Measurements from ENCODE around the gene PRDX5. TPM values are rescaled to one million over a fixed set of nuclear protein-coding genes. Genes with fewer than 3 reads are reported as not detected.

PRDX5 gene
- total RNA-seq (10 to 100 TPM; 35.8 to 86.7 (median 71.7) TPM), total RNA-seq (24.3 to 76.8 (median 42.4) reads per million in 29 experiments)
- total RNA-seq (2013), result 52.9 TPM

- H3K27me3 Mint-ChIP-seq, result no peaks in the 10 kb centered on the region
- H3K9me3 ChIP-seq, result no peaks in the 10 kb centered on the region
- peaks cover 0 to 43% of the 10 kb centered on the region in 2 donors for H3K36me3 ChIP-seq (ENCODE audit: control insufficient read depth in 2 of 2, extremely low read depth in 1 of 2, insufficient read depth in 1 of 2, low read length in 1 of 2)
- H3K27ac Mint-ChIP-seq, result peak within 1 kb of the TSS; percentile 99 to 100
- H3K27ac ChIP-seq (ENCODE audit: low read length), result peak within 1 kb of the TSS; percentile 98
- ChIA-PET POLR2A (interaction anchor here (0.6 to 1.5 kb wide), 19 partner anchors 13 to 1653 kb away, joined by 3 to 16 read pairs (median 5); partner anchors contain the start of genes CCDC88B (in 2 of the 2), BAD (in 1 of the 2), C11orf98 (in 1 of the 2) and CSKMT (in 1 of the 2)), CTCF (interaction anchor here (0.6 to 2.6 kb wide), 22 partner anchors 13 to 1751 kb away, joined by 3 to 41 read pairs (median 5); partner anchors contain the start of genes CATSPERZ (in 1 of the 2), CCDC88B (in 1 of the 2), ESRRA (in 1 of the 2) and FKBP2 (in 1 of the 2))
- peak; percentile 77 to 85 (median 82) for ATAC-seq (replicated peaks in 1 of 4)
- H3K4me1 ChIP-seq (ENCODE audit: control insufficient read depth in 1 of 2, extremely low read depth in 1 of 2, insufficient read depth in 2 of 2, low read length in 2 of 2), result peaks cover 2 to 35% of the 10 kb centered on the region in 2 experiments
- peaks cover 22% of the 10 kb centered on the region for H3K36me3 Mint-ChIP-seq
- peak; percentile 84 to 98 (median 94) for DNase-seq
- peaks cover 22 to 49% (median 36%) of the 10 kb centered on the region in 3 donors for H3K4me1 Mint-ChIP-seq
- H3K27me3 ChIP-seq (replicated peaks in 1 of 2; ENCODE audit: control insufficient read depth in 2 of 2, extremely low read depth in 1 of 2, insufficient read depth in 2 of 2, low read length in 1 of 2), result no peaks in the 10 kb centered on the region
- no peaks in the 10 kb centered on the region for H3K9me3 Mint-ChIP-seq
- peak within 1 kb of the TSS; percentile 76 to 79 for H3K4me3 ChIP-seq (ENCODE audit: control insufficient read depth in 1 of 2, extremely low read depth in 1 of 2, low read length in 1 of 2)
- peak within 1 kb of the TSS; percentile 91 to 96 (median 93) for H3K4me3 Mint-ChIP-seq
- 0% methylated on average over 33 of the region's 61 CpGs for WGBS (ENCODE audit: insufficient coverage)
Measured at GRCh38 chr11:64317961-64318765, at the start of gene PRDX5. PRDX5 (plus strand) TSS chr11:64318121; CDS start chr11:64318216, 95 bp downstream.

- no peaks in the 10 kb centered on the region for H3K9me3 Mint-ChIP-seq
- peak; percentile 0 to 13 (median 5) for ATAC-seq (replicated peaks in 1 of 4)
- H3K27me3 Mint-ChIP-seq, result no peaks in the 10 kb centered on the region
- peak overlapping the region; percentile 95 for H3K27ac Mint-ChIP-seq
- H3K9me3 ChIP-seq, result no peaks in the 10 kb centered on the region
- H3K4me3 ChIP-seq (ENCODE audit: control insufficient read depth in 1 of 2, extremely low read depth in 1 of 2, low read length in 1 of 2), result peak overlapping the region; percentile 88 to 90
- H3K27me3 ChIP-seq (replicated peaks in 1 of 2; ENCODE audit: control insufficient read depth in 2 of 2, extremely low read depth in 1 of 2, insufficient read depth in 2 of 2, low read length in 1 of 2), result no peaks in the 10 kb centered on the region
- H3K4me1 Mint-ChIP-seq, result peaks cover 22 to 31% (median 23%) of the 10 kb centered on the region in 3 donors
- H3K36me3 ChIP-seq (ENCODE audit: control insufficient read depth in 2 of 2, extremely low read depth in 1 of 2, insufficient read depth in 1 of 2, low read length in 1 of 2), result peaks cover 0 to 4% of the 10 kb centered on the region in 2 donors
- DNase-seq, result peak in 5 of 35 experiments; percentile 14 to 54 (median 30)
- POLR2A ChIA-PET, result no interaction called here
- peak overlapping the region; percentile 92 to 95 (median 93) for H3K4me3 Mint-ChIP-seq
- peaks cover 5 to 41% of the 10 kb centered on the region in 2 experiments for H3K4me1 ChIP-seq (ENCODE audit: control insufficient read depth in 1 of 2, extremely low read depth in 1 of 2, insufficient read depth in 2 of 2, low read length in 2 of 2)
- H3K27ac ChIP-seq (ENCODE audit: low read length), result peak overlapping the region; percentile 95
- 3% methylated on average over 33 of the region's 34 CpGs for WGBS (ENCODE audit: insufficient coverage)
- CTCF ChIA-PET, result interaction anchor here (0.5 to 2.5 kb wide), 7 partner anchors 11 to 519 kb away, joined by 3 to 7 read pairs (median 3); partner anchors contain the start of gene GPR137 (in 1 of the 2)
- no peaks in the 10 kb centered on the region for H3K36me3 Mint-ChIP-seq
Measured at GRCh38 chr11:64268893-64269539, 48.9 kb upstream of the PRDX5 start.

DNA sequence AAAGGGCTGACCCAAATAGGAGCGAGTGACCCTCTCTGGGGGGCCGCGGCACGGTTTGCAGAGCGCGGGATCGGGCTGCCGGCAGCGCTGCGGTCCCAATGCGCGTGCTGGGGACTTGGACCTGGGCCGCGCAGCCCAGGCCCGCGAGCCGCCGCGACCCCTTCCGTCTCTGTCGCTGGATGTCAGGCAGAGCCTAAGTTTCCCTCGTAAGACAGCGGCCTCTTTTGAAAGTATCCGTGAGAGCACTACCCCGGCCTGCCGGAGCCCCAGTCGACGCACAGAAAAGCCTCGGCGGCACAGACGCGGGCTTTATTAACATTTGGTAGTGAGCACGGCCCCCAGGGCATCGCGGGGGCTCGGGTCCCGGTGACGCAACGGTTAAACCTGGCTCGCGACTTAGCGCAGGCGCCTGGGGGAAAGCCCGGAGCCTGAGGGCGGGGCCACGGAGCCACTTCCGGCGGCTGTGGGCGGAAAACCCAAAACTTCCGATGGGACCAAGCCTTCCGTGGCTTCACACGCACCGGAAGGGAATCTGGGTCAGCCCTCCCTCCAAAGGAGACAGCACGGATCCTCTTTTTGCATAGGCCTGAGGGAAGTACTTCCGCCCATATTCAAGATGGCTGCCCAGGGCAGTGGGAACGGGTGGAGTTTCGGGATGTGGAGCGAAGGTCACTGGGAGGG is 48.2 kb upstream of the PRDX5 start:
- under 1% methylated on average over 58 of the region's 58 CpGs for WGBS (ENCODE audit: insufficient coverage)
- Mint-ChIP-seq H3K27me3 (no peaks in the 10 kb centered on the region), H3K36me3 (no peaks in the 10 kb centered on the region), H3K4me1 (peaks cover 22 to 31% (median 23%) of the 10 kb centered on the region in 3 donors), H3K4me3 (peak overlapping the region; percentile 92 to 95 (median 93)), H3K9me3 (no peaks in the 10 kb centered on the region), H3K27ac (peak overlapping the region; percentile 95 to 97)
- Histone ChIP-seq H3K27me3 (replicated peaks in 1 of 2; ENCODE audit: control insufficient read depth in 2 of 2, extremely low read depth in 1 of 2, insufficient read depth in 2 of 2, low read length in 1 of 2) (no peaks in the 10 kb centered on the region), H3K9me3 (no peaks in the 10 kb centered on the region), H3K4me3 (ENCODE audit: control insufficient read depth in 1 of 2, extremely low read depth in 1 of 2, low read length in 1 of 2) (peak overlapping the region; percentile 88 to 90), H3K36me3 (ENCODE audit: control insufficient read depth in 2 of 2, extremely low read depth in 1 of 2, insufficient read depth in 1 of 2, low read length in 1 of 2) (peaks cover 0 to 4% of the 10 kb centered on the region in 2 donors), H3K4me1 (ENCODE audit: control insufficient read depth in 1 of 2, extremely low read depth in 1 of 2, insufficient read depth in 2 of 2, low read length in 2 of 2) (peaks cover 5 to 41% of the 10 kb centered on the region in 2 experiments), H3K27ac (ENCODE audit: low read length) (peak overlapping the region; percentile 95)
- CTCF ChIA-PET, result interaction anchor here (0.5 to 2.5 kb wide), 8 partner anchors 15 to 519 kb away, joined by 3 to 7 read pairs (median 3); partner anchors contain the start of genes BAD (in 1 of the 2) and GPR137 (in 1 of the 2)
- DNase-seq (peak; percentile 95 to 99 (median 97)), ATAC-seq (replicated peaks in 1 of 4) (peak; percentile 73 to 80 (median 79))
- POLR2A ChIA-PET, result interaction anchor here in 1 of 2 donors (1.1 to 1.7 kb wide), 3 partner anchors 15 to 84 kb away, joined by 3 to 5 read pairs (median 4); partner anchors contain the start of genes PRDX5, STIP1 and TRMT112

- peaks cover 0 to 19% of the 10 kb centered on the region in 2 experiments for H3K4me1 ChIP-seq (ENCODE audit: control insufficient read depth in 1 of 2, extremely low read depth in 1 of 2, insufficient read depth in 2 of 2, low read length in 2 of 2)
- H3K27ac Mint-ChIP-seq, result no peak overlapping the region
- CTCF ChIA-PET, result no interaction called here
Measured at GRCh38 chr11:64275031-64275800, 42.7 kb upstream of the PRDX5 start.

DNA sequence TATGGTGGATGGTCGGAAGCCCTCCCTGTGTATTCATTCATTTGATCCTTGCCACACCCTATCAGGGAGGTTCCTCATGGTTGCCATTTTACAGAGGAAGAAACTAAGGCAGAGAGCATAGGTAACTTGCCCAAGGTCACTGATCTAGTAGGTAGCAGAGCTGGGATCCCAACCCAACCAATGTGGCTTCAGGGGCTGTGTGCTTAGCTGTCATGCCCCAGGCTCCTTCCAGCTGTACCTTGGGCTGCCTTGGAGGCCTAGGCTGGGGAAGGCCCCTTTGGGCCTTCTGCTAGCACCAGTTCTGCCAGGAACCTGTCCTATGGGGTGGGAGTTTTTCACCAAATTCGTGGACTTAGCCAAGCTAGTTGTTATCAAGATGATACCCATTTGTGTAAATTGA is 42.1 kb upstream of the PRDX5 start:
- Histone ChIP-seq H3K9me3 (no peaks in the 10 kb centered on the region), H3K27me3 (replicated peaks in 1 of 2; ENCODE audit: control insufficient read depth in 2 of 2, extremely low read depth in 1 of 2, insufficient read depth in 2 of 2, low read length in 1 of 2) (no peaks in the 10 kb centered on the region), H3K27ac (ENCODE audit: low read length) (no peak overlapping the region), H3K4me1 (ENCODE audit: control insufficient read depth in 1 of 2, extremely low read depth in 1 of 2, insufficient read depth in 2 of 2, low read length in 2 of 2) (peaks cover 0 to 13% of the 10 kb centered on the region in 2 experiments), H3K36me3 (ENCODE audit: control insufficient read depth in 2 of 2, extremely low read depth in 1 of 2, insufficient read depth in 1 of 2, low read length in 1 of 2) (peaks cover 6 to 18% of the 10 kb centered on the region in 2 donors), H3K4me3 (ENCODE audit: control insufficient read depth in 1 of 2, extremely low read depth in 1 of 2, low read length in 1 of 2) (no peak overlapping the region)
- no peaks in the 10 kb centered on the region for H3K9me3 Mint-ChIP-seq
- H3K27me3 Mint-ChIP-seq, result no peaks in the 10 kb centered on the region
- WGBS (ENCODE audit: insufficient coverage), result no CpG with 5 or more reads among the region's 2 CpGs
- DNase-seq, result no peak
- H3K4me3 Mint-ChIP-seq, result no peak overlapping the region
- POLR2A ChIA-PET, result no interaction called here
- H3K27ac Mint-ChIP-seq, result no peak overlapping the region
- H3K4me1 Mint-ChIP-seq, result peaks cover 4 to 6% (median 5%) of the 10 kb centered on the region in 3 donors
- peaks cover 6% of the 10 kb centered on the region for H3K36me3 Mint-ChIP-seq
- no peak for ATAC-seq (replicated peaks in 1 of 4)
- CTCF ChIA-PET, result no interaction called here

More at GRCh38 chr11:64275031-64275800, 42.7 kb upstream of the PRDX5 start:
- no peaks in the 10 kb centered on the region for H3K9me3 ChIP-seq
- H3K27me3 Mint-ChIP-seq, result no peaks in the 10 kb centered on the region
- peaks cover 5 to 9% (median 7%) of the 10 kb centered on the region in 3 donors for H3K4me1 Mint-ChIP-seq
- H3K4me3 ChIP-seq (ENCODE audit: control insufficient read depth in 1 of 2, extremely low read depth in 1 of 2, low read length in 1 of 2), result no peak overlapping the region
- H3K27me3 ChIP-seq (replicated peaks in 1 of 2; ENCODE audit: control insufficient read depth in 2 of 2, extremely low read depth in 1 of 2, insufficient read depth in 2 of 2, low read length in 1 of 2), result no peaks in the 10 kb centered on the region
- H3K36me3 Mint-ChIP-seq, result peaks cover 6% of the 10 kb centered on the region
- WGBS (ENCODE audit: insufficient coverage), result 99% methylated on average over 10 of the region's 15 CpGs
- no peak overlapping the region for H3K4me3 Mint-ChIP-seq
- ATAC-seq (replicated peaks in 1 of 4) (no peak), DNase-seq (no peak)
- no peaks in the 10 kb centered on the region for H3K9me3 Mint-ChIP-seq
- peaks cover 6 to 18% of the 10 kb centered on the region in 2 donors for H3K36me3 ChIP-seq (ENCODE audit: control insufficient read depth in 2 of 2, extremely low read depth in 1 of 2, insufficient read depth in 1 of 2, low read length in 1 of 2)
- POLR2A ChIA-PET, result interaction anchor here in 1 of 2 donors (0.7 kb wide), 1 partner anchor 9 kb away, joined by 6 read pairs; the partner anchor contains the start of gene BAD
- H3K27ac ChIP-seq (ENCODE audit: low read length), result no peak overlapping the region
